H1 (cell line): Measurements from ENCODE around the gene CDK5R1. TPM values are rescaled to one million over a fixed set of nuclear protein-coding genes. Genes with fewer than 3 reads are reported as not detected.

Experiments
- CTCF ChIA-PET: fragments of 300-600 bp; sonication (Branson Sonifier 250); formaldehyde crosslinking; loops from one replicate; lab custom pipeline; 2021; ENCODE audit not compliant: partially characterized antibody; lab: Charles Lee
- POLR2A ChIA-PET: fragments of 300-600 bp; sonication (Branson Sonifier 250); formaldehyde crosslinking; loops from one replicate; lab custom pipeline; 2021; ENCODE audit warnings: inconsistent platforms; ENCODE audit not compliant: partially characterized antibody; lab: Charles Lee
- DNase-seq, 2 experiments: peaks; one replicate each; pipeline versions ENCODE4 v3.0.0 to v3.0.0-alpha.2; 2010 to 2022; ENCODE audit warnings: low spot score in 2 of 2, low read depth in 1 of 2, mixed read lengths in 1 of 2
- FAIRE-seq: peaks from 2 replicates; lab custom pipeline; 2011; peaks lifted over from hg19 to GRCh38; lab: Jason Lieb, UNC
- H2AFZ ChIP-seq: 2 replicates; pipeline ENCODE4 v1.8.1; 2012; ENCODE audit warnings: low read length, inconsistent platforms
- H2AK5ac ChIP-seq: 2 replicates; pipeline ENCODE4 v1.6.1; 2013; ENCODE audit warnings: low read depth, low read length
- H2BK120ac ChIP-seq: replicated peaks from 2 replicates; pipeline ENCODE3; 2013; ENCODE audit warnings: low read depth, low read length, inconsistent platforms
- H2BK12ac ChIP-seq: 2 replicates; pipeline ENCODE4 v1.6.1; 2013; ENCODE audit warnings: low read depth, low read length
- H2BK15ac ChIP-seq: 2 replicates; pipeline ENCODE4 v1.6.1; 2013; ENCODE audit warnings: low read length
- H2BK20ac ChIP-seq: 2 replicates; pipeline ENCODE4 v1.6.1; 2013; ENCODE audit warnings: low read length
- H2BK5ac ChIP-seq: 2 replicates; pipeline ENCODE4 v1.6.1; 2013; ENCODE audit warnings: low read depth, low read length
- H3K14ac ChIP-seq: 2 replicates; pipeline ENCODE4 v1.6.1; 2013; ENCODE audit warnings: inconsistent platforms; ENCODE audit not compliant: insufficient read length
- H3K18ac ChIP-seq: 2 replicates; pipeline ENCODE4 v1.6.1; 2013; ENCODE audit warnings: low read length; ENCODE audit errors: extremely low read depth
- H3K23ac ChIP-seq: 2 replicates; pipeline ENCODE4 v1.6.1; 2013; ENCODE audit warnings: inconsistent platforms; ENCODE audit not compliant: insufficient read length
- H3K23me2 ChIP-seq: 2 replicates; pipeline ENCODE4 v1.6.1; 2013; ENCODE audit warnings: low read depth, low read length
- H3K27ac ChIP-seq: 2 replicates; pipeline ENCODE4 v1.6.1; 2011; ENCODE audit warnings: low read depth, low read length, inconsistent platforms
- H3K27me3 ChIP-seq, 4 experiments: replicated peaks in 1 of 4; 1 replicate in 1 of 4; 2 replicates in 3 of 4; pipeline versions ENCODE4 v1.6.1 to v1.8.1; 2011 to 2013; ENCODE audit warnings: low read length in 3 of 4, mild to moderate bottlenecking in 3 of 4, inconsistent platforms in 2 of 4, mixed read lengths in 2 of 4, moderate library complexity in 1 of 4; ENCODE audit not compliant: control insufficient read depth in 3 of 4, insufficient read depth in 3 of 4; ENCODE audit errors: extremely low read depth in 1 of 4
- H3K36me3 ChIP-seq, 4 experiments: 2 replicates each; pipeline versions ENCODE4 v1.6.1 to v1.8.1; 2011 to 2013; ENCODE audit warnings: mild to moderate bottlenecking in 4 of 4, low read length in 3 of 4, moderate library complexity in 2 of 4, control low read depth in 1 of 4, inconsistent platforms in 1 of 4; ENCODE audit not compliant: insufficient read depth in 4 of 4, control insufficient read depth in 2 of 4
- H3K4ac ChIP-seq: replicated peaks from 2 replicates; pipeline ENCODE3; 2013; ENCODE audit warnings: low read length, low read depth, mixed read lengths, inconsistent platforms; ENCODE audit not compliant: insufficient read length
- H3K4me1 ChIP-seq, 4 experiments: replicated peaks in 1 of 4; 1 replicate in 1 of 4; 2 replicates in 3 of 4; pipeline versions ENCODE4 v1.6.1 to v1.8.1; 2011 to 2013; ENCODE audit warnings: low read length in 3 of 4, inconsistent platforms in 2 of 4, mixed read lengths in 1 of 4; ENCODE audit not compliant: insufficient read depth in 4 of 4, control insufficient read depth in 3 of 4
- H3K4me2 ChIP-seq, 2 experiments: 2 replicates each; pipeline versions ENCODE4 v1.6.1 to v1.8.1; 2011 to 2013; ENCODE audit warnings: low read depth in 2 of 2, low read length in 2 of 2, control low read depth in 1 of 2, inconsistent platforms in 1 of 2, mild to moderate bottlenecking in 1 of 2; ENCODE audit not compliant: insufficient read depth in 1 of 2
- H3K4me3 ChIP-seq, 4 experiments: fragments of 200-600, 300-600 bp in 1 of 4; sonication (generic), shearing (Covaris generic), sonication (Bioruptor Twin) in 1 of 4; 2 replicates each; pipeline versions ENCODE4 v1.5.1 to v1.8.1; 2011 to 2016; ENCODE audit warnings: low read length in 4 of 4, low read depth in 3 of 4, control low read depth in 2 of 4, inconsistent platforms in 2 of 4, mild to moderate bottlenecking in 2 of 4, mixed read lengths in 1 of 4, moderate library complexity in 1 of 4; ENCODE audit not compliant: insufficient read depth in 2 of 4; ENCODE audit errors: extremely low read depth in 1 of 4
- H3K56ac ChIP-seq: replicated peaks from 2 replicates; pipeline ENCODE3; 2013; ENCODE audit warnings: low read depth, mild to moderate bottlenecking, mixed read lengths, low read length, inconsistent platforms; ENCODE audit not compliant: insufficient read length
- H3K79me1 ChIP-seq: 2 replicates; pipeline ENCODE4 v1.6.1; 2013; ENCODE audit warnings: low read depth, low read length, control low read depth
- H3K79me2 ChIP-seq, 2 experiments: 2 replicates each; pipeline versions ENCODE4 v1.6.1 to v1.8.1; 2012 to 2013; ENCODE audit warnings: low read length in 2 of 2, mild to moderate bottlenecking in 2 of 2, inconsistent platforms in 1 of 2; ENCODE audit not compliant: insufficient read depth in 2 of 2, control insufficient read depth in 1 of 2
- H3K9ac ChIP-seq, 4 experiments: replicated peaks in 1 of 4; 1 replicate in 1 of 4; 2 replicates in 3 of 4; pipeline versions ENCODE4 v1.6.1 to v1.8.1; 2011 to 2013; ENCODE audit warnings: low read depth in 3 of 4, low read length in 3 of 4, control low read depth in 2 of 4, mild to moderate bottlenecking in 2 of 4, moderate library complexity in 2 of 4, inconsistent platforms in 1 of 4; ENCODE audit errors: extremely low read depth in 1 of 4
- H3K9me3 ChIP-seq, 2 experiments: 2 replicates each; pipeline versions ENCODE4 v1.6.1 to v1.8.1; 2012 to 2013; ENCODE audit warnings: mild to moderate bottlenecking in 2 of 2, moderate library complexity in 2 of 2, control low read depth in 1 of 2, inconsistent platforms in 1 of 2, low read depth in 1 of 2, low read length in 1 of 2, mixed read lengths in 1 of 2; ENCODE audit not compliant: insufficient read depth in 2 of 2
- H4K20me1 ChIP-seq, 2 experiments: replicated peaks in 1 of 2; 2 replicates each; pipeline versions ENCODE3 to v1.8.1; 2011 to 2013; ENCODE audit warnings: inconsistent platforms in 2 of 2, low read length in 2 of 2, mild to moderate bottlenecking in 1 of 2; ENCODE audit not compliant: insufficient read depth in 2 of 2, control insufficient read depth in 1 of 2
- H4K5ac ChIP-seq: 2 replicates; pipeline ENCODE4 v1.6.1; 2013; ENCODE audit warnings: low read length, low read depth, mixed read lengths, inconsistent platforms; ENCODE audit not compliant: insufficient read length
- H4K8ac ChIP-seq: 2 replicates; pipeline ENCODE4 v1.8.0; 2013; ENCODE audit warnings: mild to moderate bottlenecking, moderate library complexity, low read length, inconsistent platforms; ENCODE audit not compliant: insufficient read depth; ENCODE audit errors: extremely low read depth
- H4K91ac ChIP-seq: replicated peaks from 2 replicates; pipeline ENCODE3; 2013; ENCODE audit warnings: low read length, mixed read lengths, inconsistent platforms; ENCODE audit not compliant: insufficient read length
- ATF2 ChIP-seq: IDR thresholded peaks from 2 replicates; pipeline ENCODE4 v1.6.1; 2012; ENCODE audit warnings: low read length, inconsistent platforms
- CBX8 ChIP-seq: fragments of 300-800, 300-1000 bp; sonication (generic); IDR thresholded peaks from 2 replicates; pipeline ENCODE4 v1.7.1; 2016; ENCODE audit warnings: low read depth, low read length, borderline replicate concordance
- EGR1 ChIP-seq: IDR thresholded peaks from 2 replicates; pipeline ENCODE4 v1.6.1; 2011; ENCODE audit warnings: low read depth, low read length, borderline replicate concordance
- GABPA ChIP-seq: IDR thresholded peaks from 2 replicates; pipeline ENCODE4 v1.6.1; 2011; ENCODE audit warnings: mild to moderate bottlenecking, low read length, moderate library complexity, borderline replicate concordance; ENCODE audit not compliant: insufficient read depth
- HDAC6 ChIP-seq: IDR thresholded peaks from one replicate; pipeline ENCODE4 v1.7.1; 2012; ENCODE audit warnings: low read depth, mild to moderate bottlenecking, inconsistent platforms, low read length, moderate library complexity
- KDM1A ChIP-seq: fragments of 200-600, 300-600 bp; sonication (generic); IDR thresholded peaks from 2 replicates; pipeline ENCODE4 v1.7.1; 2016; ENCODE audit warnings: mild to moderate bottlenecking, low read length, borderline replicate concordance
- KDM4A ChIP-seq: IDR thresholded peaks from one replicate; pipeline ENCODE4 v1.7.1; 2012; ENCODE audit warnings: low read depth, mild to moderate bottlenecking, moderate library complexity, low read length, inconsistent platforms; ENCODE audit not compliant: severe bottlenecking
- PHF8 ChIP-seq: fragments of 200-600 bp; sonication (generic); conservative IDR thresholded peaks from 2 replicates; pipeline ENCODE4 v1.7.1; 2012; ENCODE audit warnings: low read depth, mild to moderate bottlenecking, inconsistent platforms, low read length, moderate library complexity
- RXRA ChIP-seq: IDR thresholded peaks from 2 replicates; pipeline ENCODE4 v1.6.1; 2011; ENCODE audit warnings: low read depth, mild to moderate bottlenecking, low read length, moderate library complexity; ENCODE audit not compliant: insufficient read depth
- SP4 ChIP-seq: IDR thresholded peaks from 2 replicates; pipeline ENCODE4 v1.6.1; 2012; ENCODE audit warnings: low read length, inconsistent platforms
- YY1 ChIP-seq: IDR thresholded peaks from 2 replicates; pipeline ENCODE4 v1.6.1; 2011; ENCODE audit warnings: low read depth, mild to moderate bottlenecking, low read length
- WGBS, 2 experiments: shearing (Covaris generic) in 1 of 2; methylation state at CpG; one replicate each; pipeline versions ENCODE4 v1.1.6 to v1.1.7; 2013 to 2015; ENCODE audit warnings: low lambda C conversion rate in 2 of 2, mixed read lengths in 2 of 2, inconsistent platforms in 1 of 2, low coverage in 1 of 2, missing lambda C conversion rate in 1 of 2; ENCODE audit not compliant: insufficient replicate concordance in 2 of 2, insufficient coverage in 1 of 2, insufficient read length in 1 of 2; ENCODE audit errors: extremely low coverage in 1 of 2, missing lambda C conversion rate in 1 of 2; 5-methylcytosine and 5-hydroxymethylcytosine counted together
- polyA plus RNA-seq, 7 experiments: library from polyadenylated mRNA; depleted of rRNA in 3 of 7; stranded (reverse) in 5 of 7; unstranded in 2 of 7; fragments of >200 nt in 5 of 7; fragments of 200-250 nt in 2 of 7; gene quantifications; 1 replicate in 5 of 7; 2 replicates in 1 of 7; 4 replicates in 1 of 7; pipeline versions ENCODE4 v1.2.1 to v1.2.3, GENCODE V29; 2011 to 2013; ENCODE audit warnings: missing spikeins in 2 of 7, mixed read lengths in 2 of 7
- total RNA-seq: library from RNA; stranded (reverse); fragmentation: NEBNext Ultra II Directional; extraction: Animal tissue kit (Norgen Biotek cat#: 25700); gene quantifications from 2 replicates; pipeline ENCODE4 v1.2.1, GENCODE V29; 2021
- TF ChIP-seq, protein P1 (sequence below): IDR thresholded peaks from 2 replicates; pipeline ENCODE4 v1.6.1; 2012; ENCODE audit warnings: inconsistent platforms

Gene CDK5R1
- total and polyA plus RNA-seq, 2 of the 8 experiments (the other 6 are each of a cell fraction or from before 2014, with no cell fraction given), result 2.7 to 9.9 TPM

DNA sequence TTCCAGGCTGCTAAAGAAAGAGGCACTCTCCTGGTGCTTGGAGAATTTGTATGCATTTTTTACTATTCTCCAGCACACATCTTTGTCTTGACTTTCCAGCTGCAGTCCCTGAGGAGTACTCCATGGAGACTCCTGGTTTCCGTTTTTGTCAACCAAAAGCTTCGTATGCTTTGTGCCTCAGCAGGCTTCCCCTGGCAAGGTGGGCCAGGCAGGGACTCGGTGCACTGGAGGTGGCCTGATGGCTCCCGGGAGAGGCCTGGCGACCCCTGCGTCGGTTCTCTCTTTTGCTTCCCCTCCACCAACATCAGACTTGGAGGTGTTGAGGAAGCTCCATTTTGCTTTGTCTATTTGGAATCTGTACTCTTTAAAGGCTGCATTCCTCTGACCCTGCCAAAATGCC, 23.7 kb downstream of the CDK5R1 start:
- no peak overlapping the region for H2BK20ac ChIP-seq
- no peak overlapping the region for H3K14ac ChIP-seq
- no peaks in the 10 kb centered on the region for H4K20me1 ChIP-seq
- peaks cover 0 to 1% (median 0%) of the 10 kb centered on the region in 4 experiments; a peak in 1 of 7 replicates for H3K27me3 ChIP-seq
- H3K79me2 ChIP-seq, result no peaks in the 10 kb centered on the region
- no peak overlapping the region for H3K9ac ChIP-seq
- H3K27ac ChIP-seq, result no peak overlapping the region
- no peak overlapping the region for H4K91ac ChIP-seq
- H3K36me3 ChIP-seq, result no peaks in the 10 kb centered on the region
- WGBS, 2 experiments, result 86% methylated on average over 7 of the region's 7 CpGs; no CpG with 5 or more reads in 1 of the 2 experiments
- no peak overlapping the region for H2AK5ac ChIP-seq
- no peak overlapping the region for H2BK120ac ChIP-seq
- no peak overlapping the region for H3K4me3 ChIP-seq
- no peak overlapping the region for H2AFZ ChIP-seq
- DNase-seq, result no peak
- H3K4me1 ChIP-seq, result no peaks in the 10 kb centered on the region
- no peak overlapping the region for H4K8ac ChIP-seq
- no peak overlapping the region for H3K4ac ChIP-seq
- H3K23me2 ChIP-seq, result no peaks in the 10 kb centered on the region
- no peak for FAIRE-seq
- no peaks in the 10 kb centered on the region for H3K9me3 ChIP-seq
- POLR2A ChIA-PET, result interaction anchor here (0.5 to 0.7 kb wide), 2 partner anchors 16 to 122 kb away, joined by 3 read pairs; no protein-coding TSS in a partner anchor
- no peak overlapping the region for H3K23ac ChIP-seq
- H2BK12ac ChIP-seq, result no peak overlapping the region
- H3K56ac ChIP-seq, result no peak overlapping the region
- H3K79me1 ChIP-seq, result no peaks in the 10 kb centered on the region
- H2BK5ac ChIP-seq, result no peak overlapping the region
- no peak overlapping the region for H2BK15ac ChIP-seq
- no peak overlapping the region for H4K5ac ChIP-seq
- H3K4me2 ChIP-seq, result no peak overlapping the region
- no peak overlapping the region for H3K18ac ChIP-seq
- CTCF ChIA-PET, result interaction anchor here (0.7 to 1.5 kb wide), 3 partner anchors 13 to 19 kb away, joined by 3 read pairs; no protein-coding TSS in a partner anchor
- TF ChIP-seq EGR1, result no peak
- TF ChIP-seq, protein P1, sequence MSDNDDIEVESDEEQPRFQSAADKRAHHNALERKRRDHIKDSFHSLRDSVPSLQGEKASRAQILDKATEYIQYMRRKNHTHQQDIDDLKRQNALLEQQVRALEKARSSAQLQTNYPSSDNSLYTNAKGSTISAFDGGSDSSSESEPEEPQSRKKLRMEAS, result no peak
- no peak for TF ChIP-seq CBX8
- TF ChIP-seq GABPA, result no peak
- TF ChIP-seq PHF8, result no peak
- no peak for TF ChIP-seq KDM1A
- no peak for TF ChIP-seq SP4
- no peak for TF ChIP-seq RXRA
- no peak for TF ChIP-seq KDM4A
- TF ChIP-seq ATF2, result no peak
- no peak for TF ChIP-seq YY1
- no peak for TF ChIP-seq HDAC6
